GM19438 (cell line): ENCODE data around the gene CPNE2.
"Not testable (repeated sequence)": the region's sequence is repeated elsewhere in the genome, so short reads cannot be mapped to it uniquely, and the experiment has no call there.

Experiments
- ATAC-seq: cut with Tn5 transposase; IDR thresholded peaks from one replicate; pipeline ENCODE4 v1.9.1; 2021; ENCODE audit warnings: low read depth; ENCODE audit not compliant: unreplicated experiment

Gene CPNE2

GRCh38 chr16:57096192-57096591 lies 3.8 kb downstream of the CPNE2 start:
- ATAC-seq: no peak

GRCh38 chr16:57096793-57097192 lies 4.4 kb downstream of the CPNE2 start:
- no peak for ATAC-seq

- ATAC-seq: no peak
Observed at GRCh38 chr16:57098188-57098841, 5.9 kb downstream of the CPNE2 start.

GRCh38 chr16:57099965-57100364 lies 7.6 kb downstream of the CPNE2 start:
- ATAC-seq: not testable (repeated sequence)

- no peak for ATAC-seq
Observed at GRCh38 chr16:57100445-57100844, 8.1 kb downstream of the CPNE2 start.

GRCh38 chr16:57102888-57103851 lies 10.8 kb downstream of the CPNE2 start:
- ATAC-seq: no peak

- ATAC-seq: no peak
Observed at GRCh38 chr16:57104706-57105105, 12.3 kb downstream of the CPNE2 start.

- ATAC-seq: no peak
Observed at GRCh38 chr16:57105184-57105583, 12.8 kb downstream of the CPNE2 start.

GRCh38 chr16:57106767-57107166 lies 14.4 kb downstream of the CPNE2 start:
- no peak for ATAC-seq

GRCh38 chr16:57107321-57107922 lies 15.0 kb downstream of the CPNE2 start:
- no peak for ATAC-seq

GRCh38 chr16:57108432-57108831 lies 16.0 kb downstream of the CPNE2 start:
- no peak for ATAC-seq

GRCh38 chr16:57109259-57110105 lies 17.1 kb downstream of the CPNE2 start:
- ATAC-seq: not testable (repeated sequence)

GRCh38 chr16:57110937-57111336 lies 18.6 kb downstream of the CPNE2 start:
- ATAC-seq: no peak

GRCh38 chr16:57111420-57111819 lies 19.0 kb downstream of the CPNE2 start:
- ATAC-seq: no peak

- no peak for ATAC-seq
Observed at GRCh38 chr16:57112403-57113041, 20.1 kb downstream of the CPNE2 start.

- ATAC-seq: no peak
Observed at GRCh38 chr16:57113042-57113453, 20.7 kb downstream of the CPNE2 start.

- no peak for ATAC-seq
Observed at GRCh38 chr16:57113664-57114063, 21.3 kb downstream of the CPNE2 start.

GRCh38 chr16:57115168-57115513 lies 22.8 kb downstream of the CPNE2 start:
- ATAC-seq: no peak

GRCh38 chr16:57115514-57116182 lies 23.3 kb downstream of the CPNE2 start:
- no peak for ATAC-seq
